ENCODE measurements around the gene MLC1.

- TF ChIP-seq POLR2A (IDR thresholded peaks at IDR 0.05) = no peak
- TF ChIP-seq CTCF (IDR thresholded peaks at IDR 0.05 in 4 of 5, conservative IDR thresholded peaks at IDR 0.05 in 1 of 5) = no peak
Measured at GRCh38 chr22:50059881-50060262, 25.4 kb downstream of the MLC1 start.
